H1 (cell line): Measurements from ENCODE around the gene AGBL1. TPM values are rescaled to one million over a fixed set of nuclear protein-coding genes. Genes with fewer than 3 reads are reported as not detected.
A peak's percentile ranks its signal among the peaks of the same experiment; 100 is the strongest.

Experiments used
- CTCF ChIA-PET: fragments of 300-600 bp; sonication (Branson Sonifier 250); formaldehyde crosslinking; loops from one replicate; lab custom pipeline; 2021; ENCODE audit not compliant: partially characterized antibody; lab: Charles Lee
- POLR2A ChIA-PET: fragments of 300-600 bp; sonication (Branson Sonifier 250); formaldehyde crosslinking; loops from one replicate; lab custom pipeline; 2021; ENCODE audit warnings: inconsistent platforms; ENCODE audit not compliant: partially characterized antibody; lab: Charles Lee
- DNase-seq, 2 experiments: peaks; one replicate each; pipeline versions ENCODE4 v3.0.0 to v3.0.0-alpha.2; 2010 to 2022; ENCODE audit warnings: low spot score in 2 of 2, low read depth in 1 of 2, mixed read lengths in 1 of 2
- FAIRE-seq: peaks from 2 replicates; lab custom pipeline; 2011; peaks lifted over from hg19 to GRCh38; lab: Jason Lieb, UNC
- H2AFZ ChIP-seq: 2 replicates; pipeline ENCODE4 v1.8.1; 2012; ENCODE audit warnings: low read length, inconsistent platforms
- H2AK5ac ChIP-seq: 2 replicates; pipeline ENCODE4 v1.6.1; 2013; ENCODE audit warnings: low read depth, low read length
- H2BK120ac ChIP-seq: replicated peaks from 2 replicates; pipeline ENCODE3; 2013; ENCODE audit warnings: low read depth, low read length, inconsistent platforms
- H2BK12ac ChIP-seq: 2 replicates; pipeline ENCODE4 v1.6.1; 2013; ENCODE audit warnings: low read depth, low read length
- H2BK15ac ChIP-seq: 2 replicates; pipeline ENCODE4 v1.6.1; 2013; ENCODE audit warnings: low read length
- H2BK20ac ChIP-seq: 2 replicates; pipeline ENCODE4 v1.6.1; 2013; ENCODE audit warnings: low read length
- H2BK5ac ChIP-seq: 2 replicates; pipeline ENCODE4 v1.6.1; 2013; ENCODE audit warnings: low read depth, low read length
- H3K14ac ChIP-seq: 2 replicates; pipeline ENCODE4 v1.6.1; 2013; ENCODE audit warnings: inconsistent platforms; ENCODE audit not compliant: insufficient read length
- H3K18ac ChIP-seq: 2 replicates; pipeline ENCODE4 v1.6.1; 2013; ENCODE audit warnings: low read length; ENCODE audit errors: extremely low read depth
- H3K23ac ChIP-seq: 2 replicates; pipeline ENCODE4 v1.6.1; 2013; ENCODE audit warnings: inconsistent platforms; ENCODE audit not compliant: insufficient read length
- H3K23me2 ChIP-seq: 2 replicates; pipeline ENCODE4 v1.6.1; 2013; ENCODE audit warnings: low read depth, low read length
- H3K27ac ChIP-seq: 2 replicates; pipeline ENCODE4 v1.6.1; 2011; ENCODE audit warnings: low read depth, low read length, inconsistent platforms
- H3K27me3 ChIP-seq, 4 experiments: replicated peaks in 1 of 4; 1 replicate in 1 of 4; 2 replicates in 3 of 4; pipeline versions ENCODE4 v1.6.1 to v1.8.1; 2011 to 2013; ENCODE audit warnings: low read length in 3 of 4, mild to moderate bottlenecking in 3 of 4, inconsistent platforms in 2 of 4, mixed read lengths in 2 of 4, moderate library complexity in 1 of 4; ENCODE audit not compliant: control insufficient read depth in 3 of 4, insufficient read depth in 3 of 4; ENCODE audit errors: extremely low read depth in 1 of 4
- H3K36me3 ChIP-seq, 4 experiments: 2 replicates each; pipeline versions ENCODE4 v1.6.1 to v1.8.1; 2011 to 2013; ENCODE audit warnings: mild to moderate bottlenecking in 4 of 4, low read length in 3 of 4, moderate library complexity in 2 of 4, control low read depth in 1 of 4, inconsistent platforms in 1 of 4; ENCODE audit not compliant: insufficient read depth in 4 of 4, control insufficient read depth in 2 of 4
- H3K4ac ChIP-seq: replicated peaks from 2 replicates; pipeline ENCODE3; 2013; ENCODE audit warnings: low read length, low read depth, mixed read lengths, inconsistent platforms; ENCODE audit not compliant: insufficient read length
- H3K4me1 ChIP-seq, 4 experiments: replicated peaks in 1 of 4; 1 replicate in 1 of 4; 2 replicates in 3 of 4; pipeline versions ENCODE4 v1.6.1 to v1.8.1; 2011 to 2013; ENCODE audit warnings: low read length in 3 of 4, inconsistent platforms in 2 of 4, mixed read lengths in 1 of 4; ENCODE audit not compliant: insufficient read depth in 4 of 4, control insufficient read depth in 3 of 4
- H3K4me2 ChIP-seq, 2 experiments: 2 replicates each; pipeline versions ENCODE4 v1.6.1 to v1.8.1; 2011 to 2013; ENCODE audit warnings: low read depth in 2 of 2, low read length in 2 of 2, control low read depth in 1 of 2, inconsistent platforms in 1 of 2, mild to moderate bottlenecking in 1 of 2; ENCODE audit not compliant: insufficient read depth in 1 of 2
- H3K4me3 ChIP-seq, 4 experiments: fragments of 200-600, 300-600 bp in 1 of 4; sonication (generic), shearing (Covaris generic), sonication (Bioruptor Twin) in 1 of 4; 2 replicates each; pipeline versions ENCODE4 v1.5.1 to v1.8.1; 2011 to 2016; ENCODE audit warnings: low read length in 4 of 4, low read depth in 3 of 4, control low read depth in 2 of 4, inconsistent platforms in 2 of 4, mild to moderate bottlenecking in 2 of 4, mixed read lengths in 1 of 4, moderate library complexity in 1 of 4; ENCODE audit not compliant: insufficient read depth in 2 of 4; ENCODE audit errors: extremely low read depth in 1 of 4
- H3K56ac ChIP-seq: replicated peaks from 2 replicates; pipeline ENCODE3; 2013; ENCODE audit warnings: low read depth, mild to moderate bottlenecking, mixed read lengths, low read length, inconsistent platforms; ENCODE audit not compliant: insufficient read length
- H3K79me1 ChIP-seq: 2 replicates; pipeline ENCODE4 v1.6.1; 2013; ENCODE audit warnings: low read depth, low read length, control low read depth
- H3K79me2 ChIP-seq, 2 experiments: 2 replicates each; pipeline versions ENCODE4 v1.6.1 to v1.8.1; 2012 to 2013; ENCODE audit warnings: low read length in 2 of 2, mild to moderate bottlenecking in 2 of 2, inconsistent platforms in 1 of 2; ENCODE audit not compliant: insufficient read depth in 2 of 2, control insufficient read depth in 1 of 2
- H3K9ac ChIP-seq, 4 experiments: replicated peaks in 1 of 4; 1 replicate in 1 of 4; 2 replicates in 3 of 4; pipeline versions ENCODE4 v1.6.1 to v1.8.1; 2011 to 2013; ENCODE audit warnings: low read depth in 3 of 4, low read length in 3 of 4, control low read depth in 2 of 4, mild to moderate bottlenecking in 2 of 4, moderate library complexity in 2 of 4, inconsistent platforms in 1 of 4; ENCODE audit errors: extremely low read depth in 1 of 4
- H3K9me3 ChIP-seq, 2 experiments: 2 replicates each; pipeline versions ENCODE4 v1.6.1 to v1.8.1; 2012 to 2013; ENCODE audit warnings: mild to moderate bottlenecking in 2 of 2, moderate library complexity in 2 of 2, control low read depth in 1 of 2, inconsistent platforms in 1 of 2, low read depth in 1 of 2, low read length in 1 of 2, mixed read lengths in 1 of 2; ENCODE audit not compliant: insufficient read depth in 2 of 2
- H4K20me1 ChIP-seq, 2 experiments: replicated peaks in 1 of 2; 2 replicates each; pipeline versions ENCODE3 to v1.8.1; 2011 to 2013; ENCODE audit warnings: inconsistent platforms in 2 of 2, low read length in 2 of 2, mild to moderate bottlenecking in 1 of 2; ENCODE audit not compliant: insufficient read depth in 2 of 2, control insufficient read depth in 1 of 2
- H4K5ac ChIP-seq: 2 replicates; pipeline ENCODE4 v1.6.1; 2013; ENCODE audit warnings: low read length, low read depth, mixed read lengths, inconsistent platforms; ENCODE audit not compliant: insufficient read length
- H4K8ac ChIP-seq: 2 replicates; pipeline ENCODE4 v1.8.0; 2013; ENCODE audit warnings: mild to moderate bottlenecking, moderate library complexity, low read length, inconsistent platforms; ENCODE audit not compliant: insufficient read depth; ENCODE audit errors: extremely low read depth
- H4K91ac ChIP-seq: replicated peaks from 2 replicates; pipeline ENCODE3; 2013; ENCODE audit warnings: low read length, mixed read lengths, inconsistent platforms; ENCODE audit not compliant: insufficient read length
- KDM1A ChIP-seq: fragments of 200-600, 300-600 bp; sonication (generic); IDR thresholded peaks from 2 replicates; pipeline ENCODE4 v1.7.1; 2016; ENCODE audit warnings: mild to moderate bottlenecking, low read length, borderline replicate concordance
- SP4 ChIP-seq: IDR thresholded peaks from 2 replicates; pipeline ENCODE4 v1.6.1; 2012; ENCODE audit warnings: low read length, inconsistent platforms
- WGBS, 2 experiments: shearing (Covaris generic) in 1 of 2; methylation state at CpG; one replicate each; pipeline versions ENCODE4 v1.1.6 to v1.1.7; 2013 to 2015; ENCODE audit warnings: low lambda C conversion rate in 2 of 2, mixed read lengths in 2 of 2, inconsistent platforms in 1 of 2, low coverage in 1 of 2, missing lambda C conversion rate in 1 of 2; ENCODE audit not compliant: insufficient replicate concordance in 2 of 2, insufficient coverage in 1 of 2, insufficient read length in 1 of 2; ENCODE audit errors: extremely low coverage in 1 of 2, missing lambda C conversion rate in 1 of 2; 5-methylcytosine and 5-hydroxymethylcytosine counted together
- polyA plus RNA-seq, 7 experiments: library from polyadenylated mRNA; depleted of rRNA in 3 of 7; stranded (reverse) in 5 of 7; unstranded in 2 of 7; fragments of >200 nt in 5 of 7; fragments of 200-250 nt in 2 of 7; gene quantifications; 1 replicate in 5 of 7; 2 replicates in 1 of 7; 4 replicates in 1 of 7; pipeline versions ENCODE4 v1.2.1 to v1.2.3, GENCODE V29; 2011 to 2013; ENCODE audit warnings: missing spikeins in 2 of 7, mixed read lengths in 2 of 7
- total RNA-seq: library from RNA; stranded (reverse); fragmentation: NEBNext Ultra II Directional; extraction: Animal tissue kit (Norgen Biotek cat#: 25700); gene quantifications from 2 replicates; pipeline ENCODE4 v1.2.1, GENCODE V29; 2021
- TF ChIP-seq, protein P1 (sequence below): IDR thresholded peaks from 2 replicates; pipeline ENCODE4 v1.6.1; 2012; ENCODE audit warnings: inconsistent platforms

Gene AGBL1
- total and polyA plus RNA-seq, 2 of the 8 experiments (the other 6 are each of a cell fraction or from before 2014, with no cell fraction given): not detected

DNA sequence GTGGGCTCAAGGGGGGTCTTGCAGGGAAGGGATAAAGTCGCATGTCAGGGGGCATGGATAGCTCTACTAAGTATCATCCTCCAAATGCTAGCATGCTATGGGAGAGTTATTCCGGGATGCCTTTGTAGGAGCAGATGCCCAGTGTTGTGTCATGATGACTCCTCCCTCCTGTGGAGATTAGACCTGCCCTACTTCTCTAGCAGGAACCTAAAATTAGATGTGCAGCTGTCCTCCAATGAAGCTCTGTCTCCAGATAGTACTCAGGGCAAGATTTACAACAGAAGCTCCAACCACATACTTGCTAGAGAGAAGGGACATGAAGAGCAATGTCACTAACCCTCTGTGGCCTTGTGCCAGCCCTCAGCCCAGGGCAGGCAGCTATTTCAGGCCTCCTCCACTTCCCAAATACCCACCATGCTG, 82.5 kb downstream of the AGBL1 start:
- POLR2A ChIA-PET: no interaction called here
- TF ChIP-seq KDM1A: no peak
- TF ChIP-seq SP4: no peak
- TF ChIP-seq, protein P1, sequence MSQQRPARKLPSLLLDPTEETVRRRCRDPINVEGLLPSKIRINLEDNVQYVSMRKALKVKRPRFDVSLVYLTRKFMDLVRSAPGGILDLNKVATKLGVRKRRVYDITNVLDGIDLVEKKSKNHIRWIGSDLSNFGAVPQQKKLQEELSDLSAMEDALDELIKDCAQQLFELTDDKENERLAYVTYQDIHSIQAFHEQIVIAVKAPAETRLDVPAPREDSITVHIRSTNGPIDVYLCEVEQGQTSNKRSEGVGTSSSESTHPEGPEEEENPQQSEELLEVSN: no peak

More for the DNA sequence above, 82.5 kb downstream of the AGBL1 start:
- CTCF ChIA-PET: interaction anchor here (1.0 to 1.6 kb wide), 2 partner anchors 27 to 48 kb away, joined by 4 read pairs; no protein-coding TSS in a partner anchor
- Histone ChIP-seq H3K79me2 (no peaks in the 10 kb centered on the region), H2BK12ac (peak overlapping the region; percentile 52; the same call in 1 of the 2 replicates), H2BK5ac (no peak overlapping the region), H3K14ac (no peak overlapping the region), H4K20me1 (no peaks in the 10 kb centered on the region), H4K8ac (no peak overlapping the region), H3K27me3 (no peaks in the 10 kb centered on the region), H3K4me1 (peaks cover 0 to 4% (median 0%) of the 10 kb centered on the region in 4 experiments; a peak in 1 of 7 replicates), H3K4me3 (no peak overlapping the region), H3K56ac (no peak overlapping the region), H2BK120ac (no peak overlapping the region), H3K9ac (no peak overlapping the region), H3K79me1 (no peaks in the 10 kb centered on the region), H4K5ac (no peak overlapping the region), H2BK15ac (no peak overlapping the region; the same call in 1 of the 2 replicates), H3K4ac (no peak overlapping the region), H3K4me2 (no peak overlapping the region), H3K23me2 (no peaks in the 10 kb centered on the region), H2AK5ac (peak overlapping the region; percentile 42; the same call in 1 of the 2 replicates), H4K91ac (no peak overlapping the region), H2AFZ (no peak overlapping the region), H3K18ac (no peak overlapping the region), H3K27ac (no peak overlapping the region), H3K23ac (no peak overlapping the region), H2BK20ac (peak overlapping the region; percentile 44; the same call in 1 of the 2 replicates), H3K36me3 (no peaks in the 10 kb centered on the region), H3K9me3 (no peaks in the 10 kb centered on the region)
- DNase-seq (no peak), FAIRE-seq (no peak)
- WGBS, 2 experiments: 91% methylated on average over 2 of the region's 2 CpGs; no CpG with 5 or more reads in 1 of the 2 experiments
